ENCODE data around the gene NAV2.
"Not testable (repeated sequence)": the region's sequence is repeated elsewhere in the genome, so short reads cannot be mapped to it uniquely, and the experiment has no call there.

NAV2 gene

GRCh38 chr11:19994672-19995071 is 282.0 kb downstream of the NAV2 start:
- DNase-seq (ENCODE audit: low read depth, low spot score) = no peak

GRCh38 chr11:19995145-19995544 is 282.5 kb downstream of the NAV2 start:
- DNase-seq (ENCODE audit: low read depth, low spot score) = no peak

GRCh38 chr11:19996571-19996970 is 283.9 kb downstream of the NAV2 start:
- DNase-seq (ENCODE audit: low read depth, low spot score) = no peak

GRCh38 chr11:20000022-20000350 is 287.3 kb downstream of the NAV2 start:
- DNase-seq (ENCODE audit: low read depth, low spot score) = no peak

- peak; percentile 99 for DNase-seq (ENCODE audit: low read depth, low spot score)
Observed at GRCh38 chr11:20000351-20001134, 287.9 kb downstream of the NAV2 start.

GRCh38 chr11:20002312-20003216 is 289.9 kb downstream of the NAV2 start:
- DNase-seq (ENCODE audit: low read depth, low spot score) = no peak

GRCh38 chr11:20003351-20003750 is 290.7 kb downstream of the NAV2 start:
- DNase-seq (ENCODE audit: low read depth, low spot score) = no peak

GRCh38 chr11:20004866-20005265 is 292.2 kb downstream of the NAV2 start:
- DNase-seq (ENCODE audit: low read depth, low spot score) = no peak

GRCh38 chr11:20005747-20006146 is 293.1 kb downstream of the NAV2 start:
- DNase-seq (ENCODE audit: low read depth, low spot score) = no peak

GRCh38 chr11:20006618-20007017 is 294.0 kb downstream of the NAV2 start:
- DNase-seq (ENCODE audit: low read depth, low spot score) = not testable (repeated sequence)

GRCh38 chr11:20007386-20007785 is 294.7 kb downstream of the NAV2 start:
- no peak for DNase-seq (ENCODE audit: low read depth, low spot score)

- DNase-seq (ENCODE audit: low read depth, low spot score) = no peak
Observed at GRCh38 chr11:20008190-20008870, 295.7 kb downstream of the NAV2 start.

- no peak for DNase-seq (ENCODE audit: low read depth, low spot score)
Observed at GRCh38 chr11:20008871-20009644, 296.4 kb downstream of the NAV2 start.

- DNase-seq (ENCODE audit: low read depth, low spot score) = no peak
Observed at GRCh38 chr11:20010156-20010850, 297.7 kb downstream of the NAV2 start.

- DNase-seq (ENCODE audit: low read depth, low spot score) = no peak
Observed at GRCh38 chr11:20010851-20011225, 298.2 kb downstream of the NAV2 start.

- no peak for DNase-seq (ENCODE audit: low read depth, low spot score)
Observed at GRCh38 chr11:20011307-20011951, 298.8 kb downstream of the NAV2 start.

- no peak for DNase-seq (ENCODE audit: low read depth, low spot score)
Observed at GRCh38 chr11:20013346-20014066, 300.9 kb downstream of the NAV2 start.

GRCh38 chr11:20014067-20014402 is 301.4 kb downstream of the NAV2 start:
- no peak for DNase-seq (ENCODE audit: low read depth, low spot score)

GRCh38 chr11:20015101-20015500 is 302.5 kb downstream of the NAV2 start:
- no peak for DNase-seq (ENCODE audit: low read depth, low spot score)

Measured in iPS DF 19.7 (cell line).